ENCODE results near the gene CIT. TPM values are rescaled to one million over a fixed set of nuclear protein-coding genes. Genes with fewer than 3 reads are reported as not detected.

CIT gene
- total RNA-seq, 1 experiment from 2014 or later = 67.9 TPM

GRCh38 chr12:119712721-119713120, 164.4 kb downstream of the CIT start:
- CTCF ChIA-PET = no interaction called here
- ATAC-seq (no peak), DNase-seq (ENCODE audit: low read depth, low spot score) (no peak)
- TF ChIP-seq CTCF (IDR thresholded peaks at IDR 0.05) (no peak), TCF7L2 (IDR thresholded peaks at IDR 0.05; ENCODE audit: low read depth, low read length) (no peak), REST (IDR thresholded peaks at IDR 0.05; ENCODE audit: insufficient read depth in 1 of 2, low read depth in 2 of 2, low read length in 1 of 2) (no peak), SIN3A (IDR thresholded peaks at IDR 0.05; ENCODE audit: borderline replicate concordance, insufficient read depth, low read depth, low read length) (no peak), POLR2AphosphoS5 (IDR thresholded peaks at IDR 0.05; ENCODE audit: low read depth, low read length) (no peak)
- H3K27me3 ChIP-seq (ENCODE audit: control insufficient read depth, insufficient read depth, low read length) = no peaks in the 10 kb centered on the region
- intact Hi-C loops (cut with micrococcal nuclease; ENCODE audit: unreplicated experiment) (no loop called here), in situ Hi-C loops (cut with HindIII; ENCODE audit: low pct_unique_long_range_greater_than_20kb, low sequenced_read_pairs) (no loop called here)
- H3K36me3 ChIP-seq (ENCODE audit: control insufficient read depth, insufficient read depth, low read length) = peaks cover 16% of the 10 kb centered on the region
- no peak overlapping the region for H3K27ac ChIP-seq (ENCODE audit: low read length)
- BruUV-seq (replicated peaks) = no TSS peak
- POLR2A ChIA-PET = no interaction called here
- no peak overlapping the region for H3K4me3 ChIP-seq (ENCODE audit: low read depth in 2 of 2, low read length in 2 of 2)
- H3K4me1 ChIP-seq (ENCODE audit: control insufficient read depth, insufficient read depth, low read length) = peaks cover 14% of the 10 kb centered on the region
- no peaks in the 10 kb centered on the region for H3K9me3 ChIP-seq (ENCODE audit: control insufficient read depth, insufficient read depth, low read depth, low read length)

- TF ChIP-seq REST (IDR thresholded peaks at IDR 0.05; ENCODE audit: insufficient read depth in 1 of 2, low read depth in 2 of 2, low read length in 1 of 2) (no peak), SIN3A (IDR thresholded peaks at IDR 0.05; ENCODE audit: borderline replicate concordance, insufficient read depth, low read depth, low read length) (no peak), TCF7L2 (IDR thresholded peaks at IDR 0.05; ENCODE audit: low read depth, low read length) (no peak), POLR2AphosphoS5 (IDR thresholded peaks at IDR 0.05; ENCODE audit: low read depth, low read length) (no peak), CTCF (IDR thresholded peaks at IDR 0.05) (no peak)
- POLR2A ChIA-PET = no interaction called here
- Histone ChIP-seq H3K4me1 (ENCODE audit: control insufficient read depth, insufficient read depth, low read length) (peaks cover 10% of the 10 kb centered on the region), H3K9me3 (ENCODE audit: control insufficient read depth, insufficient read depth, low read depth, low read length) (no peaks in the 10 kb centered on the region), H3K36me3 (ENCODE audit: control insufficient read depth, insufficient read depth, low read length) (peaks cover 18% of the 10 kb centered on the region), H3K27me3 (ENCODE audit: control insufficient read depth, insufficient read depth, low read length) (no peaks in the 10 kb centered on the region), H3K4me3 (ENCODE audit: low read depth in 2 of 2, low read length in 2 of 2) (no peak overlapping the region), H3K27ac (ENCODE audit: low read length) (no peak overlapping the region)
- CTCF ChIA-PET = no interaction called here
- DNase-seq (ENCODE audit: low read depth, low spot score) = no peak
- intact Hi-C loops (cut with micrococcal nuclease; ENCODE audit: unreplicated experiment) (no loop called here), in situ Hi-C loops (cut with HindIII; ENCODE audit: low pct_unique_long_range_greater_than_20kb, low sequenced_read_pairs) (no loop called here)
- no peak for ATAC-seq
- no TSS peak for BruUV-seq (replicated peaks)
Observed at GRCh38 chr12:119711693-119712092, 165.4 kb downstream of the CIT start.
